ENCODE results near the gene SLC9A5. TPM values are rescaled to one million over a fixed set of nuclear protein-coding genes. Genes with fewer than 3 reads are reported as not detected.

The SLC9A5 gene
- total and polyA plus RNA-seq, 4 donors, result 0.05 to 0.25 (median 0.09) TPM; not detected in 1

- TF ChIP-seq, protein P1, sequence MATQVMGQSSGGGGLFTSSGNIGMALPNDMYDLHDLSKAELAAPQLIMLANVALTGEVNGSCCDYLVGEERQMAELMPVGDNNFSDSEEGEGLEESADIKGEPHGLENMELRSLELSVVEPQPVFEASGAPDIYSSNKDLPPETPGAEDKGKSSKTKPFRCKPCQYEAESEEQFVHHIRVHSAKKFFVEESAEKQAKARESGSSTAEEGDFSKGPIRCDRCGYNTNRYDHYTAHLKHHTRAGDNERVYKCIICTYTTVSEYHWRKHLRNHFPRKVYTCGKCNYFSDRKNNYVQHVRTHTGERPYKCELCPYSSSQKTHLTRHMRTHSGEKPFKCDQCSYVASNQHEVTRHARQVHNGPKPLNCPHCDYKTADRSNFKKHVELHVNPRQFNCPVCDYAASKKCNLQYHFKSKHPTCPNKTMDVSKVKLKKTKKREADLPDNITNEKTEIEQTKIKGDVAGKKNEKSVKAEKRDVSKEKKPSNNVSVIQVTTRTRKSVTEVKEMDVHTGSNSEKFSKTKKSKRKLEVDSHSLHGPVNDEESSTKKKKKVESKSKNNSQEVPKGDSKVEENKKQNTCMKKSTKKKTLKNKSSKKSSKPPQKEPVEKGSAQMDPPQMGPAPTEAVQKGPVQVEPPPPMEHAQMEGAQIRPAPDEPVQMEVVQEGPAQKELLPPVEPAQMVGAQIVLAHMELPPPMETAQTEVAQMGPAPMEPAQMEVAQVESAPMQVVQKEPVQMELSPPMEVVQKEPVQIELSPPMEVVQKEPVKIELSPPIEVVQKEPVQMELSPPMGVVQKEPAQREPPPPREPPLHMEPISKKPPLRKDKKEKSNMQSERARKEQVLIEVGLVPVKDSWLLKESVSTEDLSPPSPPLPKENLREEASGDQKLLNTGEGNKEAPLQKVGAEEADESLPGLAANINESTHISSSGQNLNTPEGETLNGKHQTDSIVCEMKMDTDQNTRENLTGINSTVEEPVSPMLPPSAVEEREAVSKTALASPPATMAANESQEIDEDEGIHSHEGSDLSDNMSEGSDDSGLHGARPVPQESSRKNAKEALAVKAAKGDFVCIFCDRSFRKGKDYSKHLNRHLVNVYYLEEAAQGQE (IDR thresholded peaks at IDR 0.05), result no peak
Observed at GRCh38 chr16:67255553-67256221, 6.9 kb downstream of the SLC9A5 start (continued).

DNA sequence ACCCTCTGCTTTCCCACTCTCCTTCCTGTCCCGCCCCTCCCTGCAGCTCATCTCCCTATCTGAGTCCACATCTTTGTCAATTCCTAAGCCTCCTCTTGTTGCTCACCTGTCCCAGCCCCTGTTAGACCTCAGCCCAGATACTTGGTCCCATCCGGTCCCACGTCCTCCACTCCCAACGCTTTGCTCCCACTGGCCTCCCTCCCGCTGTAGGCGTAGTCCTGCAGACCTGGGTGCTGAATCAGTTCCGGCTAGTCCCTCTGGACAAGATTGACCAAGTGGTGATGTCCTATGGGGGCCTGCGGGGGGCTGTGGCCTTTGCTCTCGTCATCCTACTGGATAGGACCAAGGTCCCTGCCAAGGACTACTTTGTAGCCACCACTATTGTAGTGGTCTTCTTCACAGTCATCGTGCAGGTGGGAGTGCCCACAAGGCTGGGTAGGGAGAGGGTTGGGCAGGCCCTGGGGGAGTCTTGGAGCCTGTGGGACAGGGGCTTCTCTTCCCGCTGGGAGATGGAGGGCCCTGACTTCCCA, 8.0 kb downstream of the SLC9A5 start:
- TF ChIP-seq GABPA (IDR thresholded peaks at IDR 0.05 in 1 of 2, conservative IDR thresholded peaks at IDR 0.05 in 1 of 2), result no peak
- TF ChIP-seq, protein P2, sequence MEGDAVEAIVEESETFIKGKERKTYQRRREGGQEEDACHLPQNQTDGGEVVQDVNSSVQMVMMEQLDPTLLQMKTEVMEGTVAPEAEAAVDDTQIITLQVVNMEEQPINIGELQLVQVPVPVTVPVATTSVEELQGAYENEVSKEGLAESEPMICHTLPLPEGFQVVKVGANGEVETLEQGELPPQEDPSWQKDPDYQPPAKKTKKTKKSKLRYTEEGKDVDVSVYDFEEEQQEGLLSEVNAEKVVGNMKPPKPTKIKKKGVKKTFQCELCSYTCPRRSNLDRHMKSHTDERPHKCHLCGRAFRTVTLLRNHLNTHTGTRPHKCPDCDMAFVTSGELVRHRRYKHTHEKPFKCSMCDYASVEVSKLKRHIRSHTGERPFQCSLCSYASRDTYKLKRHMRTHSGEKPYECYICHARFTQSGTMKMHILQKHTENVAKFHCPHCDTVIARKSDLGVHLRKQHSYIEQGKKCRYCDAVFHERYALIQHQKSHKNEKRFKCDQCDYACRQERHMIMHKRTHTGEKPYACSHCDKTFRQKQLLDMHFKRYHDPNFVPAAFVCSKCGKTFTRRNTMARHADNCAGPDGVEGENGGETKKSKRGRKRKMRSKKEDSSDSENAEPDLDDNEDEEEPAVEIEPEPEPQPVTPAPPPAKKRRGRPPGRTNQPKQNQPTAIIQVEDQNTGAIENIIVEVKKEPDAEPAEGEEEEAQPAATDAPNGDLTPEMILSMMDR (IDR thresholded peaks at IDR 0.05; ENCODE audit: low read depth, low read length, missing input control), result no peak
- TF ChIP-seq EGR1 (IDR thresholded peaks at IDR 0.05; ENCODE audit: low read depth in 2 of 2), result no peak
- no peak for TF ChIP-seq RAD21 (IDR thresholded peaks at IDR 0.05)
- no peak for TF ChIP-seq ZBTB33 (IDR thresholded peaks at IDR 0.05)
- no peak for TF ChIP-seq HNF4A (conservative IDR thresholded peaks at IDR 0.05)
- no peak for TF ChIP-seq SP1 (IDR thresholded peaks at IDR 0.05)
- TF ChIP-seq, protein P3, sequence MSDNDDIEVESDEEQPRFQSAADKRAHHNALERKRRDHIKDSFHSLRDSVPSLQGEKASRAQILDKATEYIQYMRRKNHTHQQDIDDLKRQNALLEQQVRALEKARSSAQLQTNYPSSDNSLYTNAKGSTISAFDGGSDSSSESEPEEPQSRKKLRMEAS (IDR thresholded peaks at IDR 0.05), result no peak
- TF ChIP-seq YY1 (IDR thresholded peaks at IDR 0.05), result no peak
- TF ChIP-seq, protein P1 (IDR thresholded peaks at IDR 0.05), result no peak
- no peak for TF ChIP-seq ATF3 (IDR thresholded peaks at IDR 0.05)
- no peak for TF ChIP-seq FOXA2 (IDR thresholded peaks at IDR 0.05)
- no peak for DNase-seq (ENCODE audit: low spot score)
- H3K27ac ChIP-seq (ENCODE audit: low read depth in 1 of 2, low read length in 2 of 2), result no peak overlapping the region

More for the DNA sequence above, 8.0 kb downstream of the SLC9A5 start:
- Histone ChIP-seq H3K9ac (ENCODE audit: low read depth in 1 of 2, low read length in 2 of 2) (no peak overlapping the region), H3K36me3 (ENCODE audit: control insufficient read depth in 4 of 4, insufficient read depth in 3 of 4, low read depth in 1 of 4, low read length in 3 of 4) (no peaks in the 10 kb centered on the region), H3K4me1 (ENCODE audit: control insufficient read depth in 4 of 4, insufficient read depth in 4 of 4, low read length in 3 of 4) (no peaks in the 10 kb centered on the region), H3K9me3 (ENCODE audit: control insufficient read depth in 4 of 4, low read length in 3 of 4) (no peaks in the 10 kb centered on the region), H3K4me3 (ENCODE audit: low read depth in 1 of 3, low read length in 3 of 3) (no peak overlapping the region), H3K27me3 (ENCODE audit: control insufficient read depth in 4 of 4, insufficient read depth in 4 of 4, low read length in 3 of 4) (no peaks in the 10 kb centered on the region)
- WGBS, result 96% methylated on average over 11 of the region's 11 CpGs
